Upper lobe of right lung (tissue), 1 donor: ENCODE results near the gene TMA7B. TPM values are rescaled to one million over a fixed set of nuclear protein-coding genes. Genes with fewer than 3 reads are reported as not detected.
"Not testable (repeated sequence)": the region's sequence is repeated elsewhere in the genome, so short reads cannot be mapped to it uniquely, and the experiment has no call there.

Source experiments
- ATAC-seq: fragments of 200-7000 bp; cut with Tn5 transposase; one replicate; pipeline ENCODE4 v1.9.1; 2020; ENCODE audit warnings: mild to moderate bottlenecking, moderate library complexity
- DNase-seq: peaks from one replicate; pipeline ENCODE4 v3.0.0-alpha.2; 2020
- H3K27ac ChIP-seq: fragments of 200-600 bp; one replicate; pipeline ENCODE4 v1.8.0; 2022
- H3K27me3 ChIP-seq: fragments of 200-600 bp; one replicate; pipeline ENCODE4 v1.8.0; 2022; ENCODE audit warnings: mild to moderate bottlenecking
- H3K36me3 ChIP-seq: fragments of 200-600 bp; one replicate; pipeline ENCODE4 v1.8.0; 2022
- H3K4me1 ChIP-seq: fragments of 200-600 bp; one replicate; pipeline ENCODE4 v1.8.0; 2022
- H3K4me3 ChIP-seq: fragments of 200-600 bp; one replicate; pipeline ENCODE4 v1.8.0; 2022; ENCODE audit warnings: mild to moderate bottlenecking
- H3K9me3 ChIP-seq: fragments of 200-600 bp; one replicate; pipeline ENCODE4 v1.8.0; 2022
- intact Hi-C: fragments of 100-400 bp; cut with DNase I; formaldehyde crosslinking; loops from one replicate; pipeline ENCODE4 v1.11.0; 2022
- total RNA-seq: library from RNA; stranded (reverse); fragmentation: NEBNext Ultra II Directional; extraction: Animal tissue kit (Norgen Biotek cat#: 25700); gene quantifications from one replicate; pipeline ENCODE4 v1.2.1, GENCODE V29; 2021
- TF ChIP-seq, protein P1 (sequence below): fragments of 200-600 bp; IDR thresholded peaks from one replicate; pipeline ENCODE4 v1.8.0; 2022; ENCODE audit warnings: antibody characterized with exemption
- donor health status: DM: no; HTN: yes; CAD: no; lungs with severe emphysema.

TMA7B gene
- total RNA-seq, 1 donor from 2014 or later = 0.69 TPM

DNA sequence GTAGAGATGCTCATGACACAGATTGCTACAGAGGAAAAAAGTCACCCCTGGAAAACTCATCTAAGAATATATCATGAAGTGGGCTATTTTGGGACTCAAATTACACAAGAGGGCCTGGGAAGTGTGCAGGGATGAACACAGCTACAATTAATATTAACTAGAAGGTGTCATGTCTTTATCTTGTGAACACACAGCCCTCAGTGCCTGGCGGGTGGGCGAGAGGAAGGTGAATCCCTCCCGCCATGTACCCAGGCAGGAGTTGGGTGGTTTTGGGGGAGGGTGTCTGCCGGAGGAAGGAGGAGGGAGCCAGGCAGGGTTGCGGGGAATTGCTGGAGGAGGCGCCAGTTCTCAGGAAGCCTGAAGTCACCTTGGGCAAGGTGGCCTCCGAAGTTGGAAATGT lies 29.4 kb downstream of the TMA7B start:
- Histone ChIP-seq H3K27ac (no peak overlapping the region), H3K4me1 (no peaks in the 10 kb centered on the region), H3K36me3 (no peaks in the 10 kb centered on the region), H3K27me3 (peaks cover 28% of the 10 kb centered on the region), H3K9me3 (no peaks in the 10 kb centered on the region), H3K4me3 (no peak overlapping the region)
- DNase-seq (no peak), ATAC-seq (no peak)
- TF ChIP-seq, protein P1, sequence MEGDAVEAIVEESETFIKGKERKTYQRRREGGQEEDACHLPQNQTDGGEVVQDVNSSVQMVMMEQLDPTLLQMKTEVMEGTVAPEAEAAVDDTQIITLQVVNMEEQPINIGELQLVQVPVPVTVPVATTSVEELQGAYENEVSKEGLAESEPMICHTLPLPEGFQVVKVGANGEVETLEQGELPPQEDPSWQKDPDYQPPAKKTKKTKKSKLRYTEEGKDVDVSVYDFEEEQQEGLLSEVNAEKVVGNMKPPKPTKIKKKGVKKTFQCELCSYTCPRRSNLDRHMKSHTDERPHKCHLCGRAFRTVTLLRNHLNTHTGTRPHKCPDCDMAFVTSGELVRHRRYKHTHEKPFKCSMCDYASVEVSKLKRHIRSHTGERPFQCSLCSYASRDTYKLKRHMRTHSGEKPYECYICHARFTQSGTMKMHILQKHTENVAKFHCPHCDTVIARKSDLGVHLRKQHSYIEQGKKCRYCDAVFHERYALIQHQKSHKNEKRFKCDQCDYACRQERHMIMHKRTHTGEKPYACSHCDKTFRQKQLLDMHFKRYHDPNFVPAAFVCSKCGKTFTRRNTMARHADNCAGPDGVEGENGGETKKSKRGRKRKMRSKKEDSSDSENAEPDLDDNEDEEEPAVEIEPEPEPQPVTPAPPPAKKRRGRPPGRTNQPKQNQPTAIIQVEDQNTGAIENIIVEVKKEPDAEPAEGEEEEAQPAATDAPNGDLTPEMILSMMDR = no peak
- intact Hi-C loops = no loop called here

DNA sequence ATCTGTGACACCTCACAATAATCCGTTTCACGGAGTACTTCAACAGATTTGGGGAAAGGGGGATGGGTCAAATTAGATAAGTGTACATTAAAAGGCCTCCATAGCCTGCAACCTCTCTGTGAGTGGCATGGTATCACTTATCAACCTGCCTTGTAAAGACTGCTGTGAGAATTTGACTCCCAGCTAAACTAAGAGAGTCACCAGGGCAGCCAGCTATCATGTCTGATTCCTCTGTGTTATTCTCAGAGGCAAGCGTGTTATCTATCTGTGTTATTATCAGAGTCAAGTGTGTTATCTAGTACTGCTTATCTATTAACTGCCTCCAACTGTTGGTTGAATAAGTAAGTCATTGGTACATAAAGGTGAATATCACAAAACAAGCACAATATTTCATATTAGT lies 30.5 kb downstream of the TMA7B start:
- TF ChIP-seq, protein P1 = no peak
- DNase-seq (no peak), ATAC-seq (no peak)
- no peak overlapping the region for H3K4me3 ChIP-seq
- no peaks in the 10 kb centered on the region for H3K9me3 ChIP-seq
- peaks cover 37% of the 10 kb centered on the region for H3K27me3 ChIP-seq
- no peaks in the 10 kb centered on the region for H3K36me3 ChIP-seq
- intact Hi-C loops = no loop called here
- no peak overlapping the region for H3K27ac ChIP-seq
- H3K4me1 ChIP-seq = no peaks in the 10 kb centered on the region

DNA sequence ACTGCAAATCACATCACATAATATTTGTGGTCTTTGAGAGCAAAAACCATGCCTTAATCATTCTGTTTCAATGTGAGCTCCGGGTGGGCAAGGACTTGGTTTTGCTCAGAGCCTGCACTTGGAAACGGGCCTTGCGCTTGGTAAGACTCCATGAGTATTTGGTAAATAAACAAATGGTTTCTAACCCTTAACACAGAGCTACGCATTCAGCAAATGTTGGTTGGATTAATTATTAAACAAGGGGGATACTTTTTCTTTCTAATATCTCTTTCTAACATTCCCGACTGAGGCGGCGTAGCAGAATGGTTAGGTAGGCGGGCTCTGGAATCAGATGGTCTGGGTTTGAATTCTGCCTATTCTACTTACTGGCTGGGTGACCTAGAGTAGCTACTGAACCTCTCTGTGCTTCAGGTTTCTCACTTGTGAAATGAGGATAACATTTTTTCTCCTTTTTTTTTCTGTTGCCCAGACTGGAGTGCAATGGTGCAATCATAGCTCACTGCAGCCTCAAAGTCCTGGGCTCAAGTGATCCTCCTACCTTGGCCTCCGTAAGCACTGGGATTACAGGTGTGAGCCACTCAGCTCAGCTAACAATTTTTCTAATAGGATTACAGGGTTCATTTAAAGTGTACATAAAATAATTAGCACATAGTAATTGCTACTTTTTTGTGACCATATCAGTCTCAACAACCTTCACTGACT lies 31.1 kb downstream of the TMA7B start:
- ATAC-seq (no peak), DNase-seq (no peak)
- H3K4me3 ChIP-seq = no peak overlapping the region
- H3K27ac ChIP-seq = no peak overlapping the region
- H3K9me3 ChIP-seq = no peaks in the 10 kb centered on the region
- no peaks in the 10 kb centered on the region for H3K4me1 ChIP-seq
- peaks cover 43% of the 10 kb centered on the region for H3K27me3 ChIP-seq
- TF ChIP-seq, protein P1 = no peak
- intact Hi-C loops = no loop called here
- no peaks in the 10 kb centered on the region for H3K36me3 ChIP-seq

DNA sequence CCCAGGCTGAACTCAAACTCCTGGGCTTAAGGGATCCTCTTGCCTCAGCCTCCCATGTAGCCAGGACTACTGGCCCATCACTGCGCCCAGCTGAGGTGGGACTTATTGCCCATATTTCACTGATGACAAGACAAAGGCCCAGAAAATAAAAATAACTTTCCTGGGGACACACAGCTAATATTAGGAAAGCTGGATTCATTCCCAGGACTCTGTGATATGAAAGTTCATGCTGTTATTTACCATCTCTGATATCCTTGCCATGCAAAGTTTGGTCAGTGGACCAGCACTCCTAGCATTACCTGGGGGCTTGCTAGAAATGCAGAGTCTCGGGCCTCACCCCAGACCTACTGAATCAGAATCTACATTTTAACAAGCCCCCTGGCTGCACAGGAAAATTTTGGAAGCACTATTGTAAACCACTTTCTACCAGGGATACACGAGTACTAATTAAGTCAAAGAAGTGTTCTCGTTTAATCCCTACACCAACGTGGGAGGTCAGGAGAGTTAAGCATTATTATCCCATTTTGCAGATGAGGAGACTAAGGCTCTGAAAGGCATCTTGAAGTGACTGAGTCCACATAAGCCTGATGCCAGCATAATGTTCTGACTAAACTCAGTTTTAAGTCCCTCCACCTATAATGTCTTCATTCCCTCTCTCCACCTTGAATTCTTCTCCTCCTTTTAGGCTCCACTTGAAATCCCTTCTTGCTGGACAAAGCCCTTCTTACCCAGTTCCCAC lies 32.1 kb downstream of the TMA7B start:
- DNase-seq = no peak
- Histone ChIP-seq H3K27me3 (peaks cover 49% of the 10 kb centered on the region), H3K36me3 (no peaks in the 10 kb centered on the region), H3K4me1 (no peaks in the 10 kb centered on the region), H3K4me3 (no peak overlapping the region), H3K27ac (no peak overlapping the region), H3K9me3 (no peaks in the 10 kb centered on the region)
- TF ChIP-seq, protein P1 = no peak
- ATAC-seq = no peak
- intact Hi-C loops = no loop called here

DNA sequence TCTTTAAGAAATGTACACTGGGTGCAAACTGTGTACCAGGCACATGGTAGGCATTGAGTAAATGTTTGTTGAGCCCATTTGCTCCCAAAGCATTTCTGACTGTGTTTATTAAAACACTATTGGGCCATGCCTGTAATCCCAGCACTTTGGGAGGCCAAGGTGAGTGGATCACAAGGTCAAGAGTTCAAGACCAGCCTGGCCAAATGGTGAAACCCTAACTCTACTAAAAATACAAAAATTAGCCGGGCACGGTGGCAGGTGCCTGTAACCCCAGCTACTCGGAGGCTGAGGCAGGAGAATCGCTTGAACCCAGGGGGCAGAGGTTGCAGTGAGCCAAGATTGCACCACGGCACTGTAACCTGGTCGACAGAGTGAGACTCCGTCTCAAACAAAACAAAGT lies 32.7 kb downstream of the TMA7B start:
- H3K9me3 ChIP-seq, H3K4me3 ChIP-seq, ATAC-seq, H3K27ac ChIP-seq, intact Hi-C loops, H3K4me1 ChIP-seq, DNase-seq, H3K36me3 ChIP-seq: not testable (repeated sequence)
- peaks cover 49% of the 10 kb centered on the region for H3K27me3 ChIP-seq

DNA sequence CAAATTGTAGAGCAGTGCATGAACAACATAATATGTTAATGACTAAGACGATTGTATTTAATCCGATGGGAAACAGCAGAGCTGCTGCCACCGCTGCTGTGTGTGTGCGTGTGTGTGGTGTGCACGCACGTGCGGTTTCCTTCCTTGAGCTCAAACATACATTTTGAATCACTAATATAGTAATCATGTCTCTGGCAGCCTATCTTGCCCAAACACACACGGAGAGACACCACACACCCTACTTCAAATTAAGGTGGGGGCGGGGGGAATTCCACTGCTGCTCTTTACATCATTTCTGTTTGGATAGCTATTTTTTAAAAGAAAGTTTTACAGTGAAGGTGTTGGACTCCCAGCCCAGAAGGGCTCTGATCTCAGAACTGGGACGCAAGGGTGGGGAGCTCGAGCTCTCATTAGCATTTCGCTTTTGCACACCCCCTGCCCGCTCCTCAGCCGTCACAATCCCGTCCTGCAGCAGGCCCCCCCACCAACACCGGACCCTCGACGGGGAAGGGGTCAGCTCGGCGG lies 33.9 kb downstream of the TMA7B start:
- no peak for ATAC-seq
- intact Hi-C loops = no loop called here
- Histone ChIP-seq H3K27me3 (peaks cover 49% of the 10 kb centered on the region), H3K4me1 (no peaks in the 10 kb centered on the region), H3K27ac (no peak overlapping the region), H3K9me3 (no peaks in the 10 kb centered on the region), H3K4me3 (no peak overlapping the region), H3K36me3 (no peaks in the 10 kb centered on the region)
- no peak for DNase-seq
- TF ChIP-seq, protein P1 = no peak
